H1 (cell line): ENCODE measurements around the gene BMAL2. TPM values are rescaled to one million over a fixed set of nuclear protein-coding genes. Genes with fewer than 3 reads are reported as not detected.

ENCODE experiments used
- BACH1 ChIP-seq: IDR thresholded peaks from 2 replicates; pipeline ENCODE4 v1.6.1; 2012; ENCODE audit warnings: low read length, improper control_type of control experiment
- EZH2 ChIP-seq: fragments of 200-600 bp; sonication (generic); IDR thresholded peaks from 2 replicates; pipeline ENCODE4 v1.7.1; 2012; ENCODE audit warnings: low read depth, mild to moderate bottlenecking, moderate library complexity, low read length, inconsistent platforms; ENCODE audit not compliant: severe bottlenecking
- GABPA ChIP-seq: IDR thresholded peaks from 2 replicates; pipeline ENCODE4 v1.6.1; 2011; ENCODE audit warnings: mild to moderate bottlenecking, low read length, moderate library complexity, borderline replicate concordance; ENCODE audit not compliant: insufficient read depth
- GTF2F1 ChIP-seq: IDR thresholded peaks from 2 replicates; pipeline ENCODE4 v1.6.1; 2012; ENCODE audit warnings: low read depth, low read length, improper control_type of control experiment, borderline replicate concordance
- MAFK ChIP-seq: IDR thresholded peaks from 2 replicates; pipeline ENCODE4 v1.6.1; 2012; ENCODE audit warnings: low read depth, mild to moderate bottlenecking, improper control_type of control experiment, low read length
- RBBP5 ChIP-seq: IDR thresholded peaks from 2 replicates; pipeline ENCODE4 v1.7.1; 2012; ENCODE audit warnings: low read depth, mild to moderate bottlenecking, inconsistent platforms, low read length, moderate library complexity, borderline replicate concordance
- SIN3A ChIP-seq, 2 experiments: IDR thresholded peaks in 1 of 2; conservative IDR thresholded peaks in 1 of 2; 2 replicates each; pipeline ENCODE4 v1.6.1; 2011 to 2012; ENCODE audit warnings: low read length in 2 of 2, improper control_type of control experiment in 1 of 2, low read depth in 1 of 2, mild to moderate bottlenecking in 1 of 2
- SIX5 ChIP-seq: IDR thresholded peaks from 2 replicates; pipeline ENCODE4 v1.6.1; 2011; ENCODE audit warnings: mild to moderate bottlenecking, low read depth, low read length
- polyA plus RNA-seq, 7 experiments: library from polyadenylated mRNA; depleted of rRNA in 3 of 7; stranded (reverse) in 5 of 7; unstranded in 2 of 7; fragments of >200 nt in 5 of 7; fragments of 200-250 nt in 2 of 7; gene quantifications; 1 replicate in 5 of 7; 2 replicates in 1 of 7; 4 replicates in 1 of 7; pipeline versions ENCODE4 v1.2.1 to v1.2.3, GENCODE V29; 2011 to 2013; ENCODE audit warnings: missing spikeins in 2 of 7, mixed read lengths in 2 of 7
- total RNA-seq: library from RNA; stranded (reverse); fragmentation: NEBNext Ultra II Directional; extraction: Animal tissue kit (Norgen Biotek cat#: 25700); gene quantifications from 2 replicates; pipeline ENCODE4 v1.2.1, GENCODE V29; 2021

The BMAL2 gene
- total and polyA plus RNA-seq, 2 of the 8 experiments (the other 6 are each of a cell fraction or from before 2014, with no cell fraction given) = 3.2 to 20.6 TPM

- TF ChIP-seq EZH2 (no peak), GTF2F1 (no peak), MAFK (no peak), GABPA (no peak), RBBP5 (no peak), SIX5 (no peak), BACH1 (no peak), SIN3A (conservative IDR thresholded peaks at IDR 0.05 in 1 of 2, IDR thresholded peaks at IDR 0.05 in 1 of 2; ENCODE audit: low read depth in 1 of 2, low read length in 2 of 2) (no peak)
Observed at GRCh38 chr12:27285403-27285802, 47.2 kb upstream of the BMAL2 start (continued).
